Heart left ventricle (tissue), 16 donors: ENCODE data around the gene SDHD. TPM values are rescaled to one million over a fixed set of nuclear protein-coding genes. Genes with fewer than 3 reads are reported as not detected.
A peak's percentile ranks its signal among the peaks of the same experiment; 100 is the strongest.

Experiments
- ATAC-seq, 4 donors: fragments of 200-7000 bp; cut with Tn5 transposase; one replicate each; pipeline ENCODE4 v1.9.1; 2020 to 2022; ENCODE audit warnings: moderate library complexity in 4 of 4, mild to moderate bottlenecking in 3 of 4, moderate number of reproducible peaks in 1 of 4
- DNase-seq, 5 donors: peaks; one replicate each; pipeline ENCODE4 v3.0.0-alpha.2; 2020
- H3K27ac ChIP-seq, 12 donors: fragments of 200-600 bp; sonication (generic) in 4 of 12; one replicate each; pipeline versions ENCODE4 v1.5.0 to v1.8.0; 2016 to 2022; ENCODE audit warnings: mild to moderate bottlenecking in 2 of 12
- H3K27me3 ChIP-seq, 9 donors: fragments of 200-600 bp; sonication (generic) in 2 of 9; one replicate each; pipeline versions ENCODE4 v1.5.1 to v1.8.0; 2016 to 2022; ENCODE audit warnings: mild to moderate bottlenecking in 3 of 9
- H3K36me3 ChIP-seq, 9 donors: fragments of 200-600 bp; sonication (generic) in 2 of 9; one replicate each; pipeline versions ENCODE4 v1.5.0 to v1.8.0; 2018 to 2022; ENCODE audit warnings: mild to moderate bottlenecking in 2 of 9
- H3K4me1 ChIP-seq, 12 donors: fragments of 200-600 bp; sonication (generic) in 4 of 12; one replicate each; pipeline versions ENCODE4 v1.5.0 to v1.8.0; 2016 to 2022; ENCODE audit warnings: mild to moderate bottlenecking in 3 of 12
- H3K4me3 ChIP-seq, 12 donors: fragments of 200-600 bp; sonication (generic) in 4 of 12; one replicate each; pipeline versions ENCODE4 v1.5.0 to v1.8.0; 2017 to 2022; ENCODE audit warnings: mild to moderate bottlenecking in 9 of 12, moderate library complexity in 4 of 12
- H3K9me3 ChIP-seq, 12 donors: fragments of 200-600 bp; sonication (generic) in 4 of 12; one replicate each; pipeline versions ENCODE4 v1.5.0 to v1.8.0; 2016 to 2022; ENCODE audit warnings: mild to moderate bottlenecking in 1 of 12
- POLR2A ChIP-seq, 2 donors: fragments of 450-650 bp; IDR thresholded peaks; one replicate each; pipeline ENCODE4 v1.6.1; 2017; ENCODE audit warnings: antibody characterized with exemption in 2 of 2, mild to moderate bottlenecking in 2 of 2, moderate library complexity in 2 of 2
- WGBS, 4 donors: extraction: QIAGEN DNeasy Blood & Tissue Kit in 2 of 4; methylation state at CpG; one replicate each; pipeline versions ENCODE4 v1.1.5 to v1.1.7; 2013 to 2018; 5-methylcytosine and 5-hydroxymethylcytosine counted together
- intact Hi-C, 10 donors: fragments of 100-400 bp; cut with DNase I; formaldehyde crosslinking; loops; one replicate each; pipeline versions ENCODE4 v1.11.1 to v1.14.2; 2022
- polyA plus RNA-seq, 2 donors: library from polyadenylated mRNA; stranded (reverse); fragments of 200-250 nt; gene quantifications; one replicate each; pipeline ENCODE4 v1.2.3, GENCODE V29; 2013
- total RNA-seq, 9 donors: library from RNA; depleted of rRNA in 2 of 9; stranded (reverse); fragments of >200 nt in 2 of 9; fragmentation: NEBNext Ultra II Directional in 3 of 9; extraction: Animal tissue kit (Norgen Biotek cat#: 25700) in 3 of 9; gene quantifications; one replicate each; pipeline versions ENCODE4 v1.1.0 to v1.2.4, GENCODE V29; 2016 to 2023
- TF ChIP-seq, protein P1 (sequence below), 12 donors: fragments of 200-600 bp; sonication (generic) in 4 of 12; IDR thresholded peaks; one replicate each; pipeline versions ENCODE4 v1.5.0 to v1.8.0; 2018 to 2022; ENCODE audit warnings: antibody characterized with exemption in 12 of 12, mild to moderate bottlenecking in 5 of 12
- donor health status: ischemic (EF 13 %, LVEDD 7.1; RV severe dilation, severe dysfunction).
- donor health status: healthy with polysubstance abuse.
- donor health status: DM: no; HTN: yes; CAD: no.
- donor health status: DM: no; HTN: no; CAD: no.
- donor health status: ischemic (EF 25% LVEDD 6.9; RV normal size, moderate dysfunction).
- donor health status: ischemic (EF 25% LVEDD 5.7; RV mildly dilated, moderate dysfunction).
- donor health status: healthy.
- donor health status: DM: yes; HTN: yes; CAD: no.
- donor health status: ischemic (EF 35%, LVEDD 5.7; RV mildly dilated, moderate dysfunction).
- donor health status: nonischemic (EF 11% LVEDD 7.7; RV severe dilation, severe dysfunction).
- donor health status: DM: yes; HTN: yes; CAD: no.
- donor health status: PGD.
- donor health status: ischemic (EF 29% LVEDD 5.4; RV normal size, mild dysfunction).
- donor health status: nonischemic (EF 23%, LVEDD 6.1; RV moderate dilation, normal function).

Gene SDHD
- total and polyA plus RNA-seq, 11 donors: 173 to 314 (median 236) TPM

DNA sequence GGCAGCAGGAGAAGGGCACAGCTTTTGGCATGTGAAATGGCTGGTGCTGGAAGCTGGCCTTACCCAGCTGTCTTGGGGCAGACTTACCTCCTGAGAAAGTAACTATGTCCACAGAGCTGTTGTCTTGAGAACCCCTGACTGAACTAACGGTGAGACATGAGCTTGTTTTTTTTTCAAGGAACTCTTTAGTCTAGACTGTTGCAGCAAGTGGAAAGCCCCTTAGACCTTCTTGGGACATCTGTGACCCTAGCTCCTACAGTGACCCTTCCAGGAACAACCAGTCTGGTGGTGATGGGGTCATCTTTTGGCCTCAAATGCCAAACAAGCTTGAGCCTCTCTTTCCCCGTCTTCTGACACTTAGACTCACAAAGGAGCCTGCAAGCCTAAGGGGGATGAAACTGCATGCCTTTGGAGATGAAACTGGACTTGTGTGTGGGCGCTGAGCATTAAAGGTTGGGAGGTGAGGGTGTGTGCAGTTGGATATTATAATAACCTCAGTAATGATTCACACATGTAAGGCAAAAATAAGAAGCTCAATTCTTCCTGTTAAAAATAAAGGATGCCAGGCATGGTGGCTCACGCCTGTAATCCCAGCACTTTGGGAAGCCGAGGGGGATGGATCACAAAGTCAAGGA lies 35.4 kb downstream of the SDHD start:
- Histone ChIP-seq H3K4me3 (no peak overlapping the region), H3K4me1 (peaks cover 0 to 13% (median 0%) of the 10 kb centered on the region in 12 donors), H3K36me3 (peaks cover 0 to 7% (median 0%) of the 10 kb centered on the region in 9 donors), H3K27me3 (no peaks in the 10 kb centered on the region), H3K9me3 (no peaks in the 10 kb centered on the region), H3K27ac (no peak overlapping the region)
- intact Hi-C loops: no loop called here
- ATAC-seq: no peak
- DNase-seq: no peak
- TF ChIP-seq, protein P1, sequence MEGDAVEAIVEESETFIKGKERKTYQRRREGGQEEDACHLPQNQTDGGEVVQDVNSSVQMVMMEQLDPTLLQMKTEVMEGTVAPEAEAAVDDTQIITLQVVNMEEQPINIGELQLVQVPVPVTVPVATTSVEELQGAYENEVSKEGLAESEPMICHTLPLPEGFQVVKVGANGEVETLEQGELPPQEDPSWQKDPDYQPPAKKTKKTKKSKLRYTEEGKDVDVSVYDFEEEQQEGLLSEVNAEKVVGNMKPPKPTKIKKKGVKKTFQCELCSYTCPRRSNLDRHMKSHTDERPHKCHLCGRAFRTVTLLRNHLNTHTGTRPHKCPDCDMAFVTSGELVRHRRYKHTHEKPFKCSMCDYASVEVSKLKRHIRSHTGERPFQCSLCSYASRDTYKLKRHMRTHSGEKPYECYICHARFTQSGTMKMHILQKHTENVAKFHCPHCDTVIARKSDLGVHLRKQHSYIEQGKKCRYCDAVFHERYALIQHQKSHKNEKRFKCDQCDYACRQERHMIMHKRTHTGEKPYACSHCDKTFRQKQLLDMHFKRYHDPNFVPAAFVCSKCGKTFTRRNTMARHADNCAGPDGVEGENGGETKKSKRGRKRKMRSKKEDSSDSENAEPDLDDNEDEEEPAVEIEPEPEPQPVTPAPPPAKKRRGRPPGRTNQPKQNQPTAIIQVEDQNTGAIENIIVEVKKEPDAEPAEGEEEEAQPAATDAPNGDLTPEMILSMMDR (IDR thresholded peaks at IDR 0.05): no peak
- TF ChIP-seq POLR2A (IDR thresholded peaks at IDR 0.05): no peak
- 87 to 95% (median 94%) methylated on average over 5 of the region's 5 CpGs for WGBS, 4 donors

DNA sequence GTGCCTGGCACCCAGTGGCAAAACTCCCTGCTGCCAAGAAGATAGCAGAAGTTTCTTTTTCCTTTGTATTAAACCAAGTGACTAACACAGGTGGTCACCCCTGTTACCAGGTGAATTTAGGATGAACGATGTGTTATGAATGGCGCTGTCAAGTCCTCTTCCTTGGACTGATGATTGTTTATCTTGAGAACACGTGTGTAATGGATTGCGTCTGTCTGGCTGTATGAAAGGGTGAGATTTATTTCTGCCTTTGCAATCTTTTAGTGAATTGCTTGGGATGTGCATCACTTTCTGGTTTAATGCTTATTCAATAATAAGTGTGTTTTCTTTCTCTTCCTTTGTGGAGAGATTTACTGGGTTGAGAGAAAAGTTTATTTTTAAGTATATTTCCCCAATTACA lies 36.5 kb downstream of the SDHD start:
- Histone ChIP-seq H3K4me1 (peaks cover 0 to 13% (median 0%) of the 10 kb centered on the region in 12 donors), H3K27me3 (no peaks in the 10 kb centered on the region), H3K27ac (no peak overlapping the region), H3K4me3 (no peak overlapping the region), H3K9me3 (no peaks in the 10 kb centered on the region), H3K36me3 (peaks cover 0 to 7% (median 0%) of the 10 kb centered on the region in 9 donors)
- TF ChIP-seq POLR2A (IDR thresholded peaks at IDR 0.05): no peak
- TF ChIP-seq, protein P1 (IDR thresholded peaks at IDR 0.05): no peak
- ATAC-seq: no peak
- intact Hi-C loops: no loop called here
- WGBS, 4 donors: 67 to 78% (median 75%) methylated on average over 4 of the region's 4 CpGs
- DNase-seq: no peak

DNA sequence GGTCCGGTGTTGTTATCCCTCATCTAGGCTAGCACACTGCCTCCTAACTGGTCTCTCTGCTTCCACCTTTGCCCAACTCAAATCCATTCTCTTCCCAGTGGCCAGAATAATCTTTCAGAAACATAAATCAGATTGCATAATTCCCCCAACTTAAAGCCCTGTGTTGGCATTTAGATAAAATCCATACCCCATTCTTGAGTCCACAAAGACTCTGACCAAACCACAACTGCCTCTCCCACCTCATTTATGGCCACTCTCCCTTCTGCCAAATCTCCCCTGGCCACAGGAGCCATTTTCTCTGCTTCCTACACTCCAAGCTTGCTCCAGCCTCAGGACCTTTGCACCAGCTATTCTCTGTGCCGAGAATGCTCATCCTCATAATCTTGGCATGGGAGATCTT lies 40.4 kb downstream of the SDHD start:
- Histone ChIP-seq H3K27me3 (no peaks in the 10 kb centered on the region), H3K4me3 (no peak overlapping the region), H3K27ac (no peak overlapping the region), H3K9me3 (no peaks in the 10 kb centered on the region), H3K4me1 (peaks cover 0 to 10% (median 0%) of the 10 kb centered on the region in 12 donors), H3K36me3 (no peaks in the 10 kb centered on the region)
- TF ChIP-seq, protein P1 (IDR thresholded peaks at IDR 0.05): no peak
- no peak for TF ChIP-seq POLR2A (IDR thresholded peaks at IDR 0.05)
- intact Hi-C loops: no loop called here
- DNase-seq: no peak
- ATAC-seq: no peak
- WGBS, 4 donors: 94 to 98% (median 95%) methylated on average over 2 of the region's 2 CpGs

- WGBS, 4 donors: 67 to 77% (median 73%) methylated on average over 3 of the region's 3 CpGs
- TF ChIP-seq, protein P1 (IDR thresholded peaks at IDR 0.05): no peak
- no peak for TF ChIP-seq POLR2A (IDR thresholded peaks at IDR 0.05)
- DNase-seq (peak in 2 of 5 donors; percentile 15 to 50), ATAC-seq (peak in 1 of 4 donors; percentile 38)
- peak overlapping the region in 1 of 12 donors; percentile 34 for H3K27ac ChIP-seq
- no peak overlapping the region for H3K4me3 ChIP-seq
- intact Hi-C loops: no loop called here
- H3K9me3 ChIP-seq: no peaks in the 10 kb centered on the region
- H3K27me3 ChIP-seq: no peaks in the 10 kb centered on the region
- H3K4me1 ChIP-seq: peaks cover 0 to 17% (median 0%) of the 10 kb centered on the region in 12 donors
- no peaks in the 10 kb centered on the region for H3K36me3 ChIP-seq
These were observed 41.9 kb downstream of the SDHD start for GRCh38 chr11:112128483-112129121.
